ENCODE data around the gene GOLGA2. TPM values are rescaled to one million over a fixed set of nuclear protein-coding genes. Genes with fewer than 3 reads are reported as not detected.

The GOLGA2 gene
- total RNA-seq, 1 donor from 2014 or later: 25.2 TPM

GRCh38 chr9:128271512-128271911 lies 4.3 kb downstream of the GOLGA2 start:
- Histone ChIP-seq H3K79me2 (ENCODE audit: low read depth) (peaks cover 13% of the 10 kb centered on the region), H3K4me1 (no peaks in the 10 kb centered on the region), H3K27ac (no peak overlapping the region), H3K9ac (no peak overlapping the region), H3K36me3 (no peaks in the 10 kb centered on the region), H2AFZ (replicated peaks) (no peak overlapping the region), H3K9me3 (ENCODE audit: low read depth) (no peaks in the 10 kb centered on the region), H3K27me3 (no peaks in the 10 kb centered on the region), H4K20me1 (ENCODE audit: low read depth) (peaks cover 14% of the 10 kb centered on the region), H3K4me2 (no peak overlapping the region), H3F3A (ENCODE audit: low read depth) (no peaks in the 10 kb centered on the region), H3K4me3 (no peak overlapping the region)
- Mint-ChIP-seq H3K4me1 (peaks cover 10% of the 10 kb centered on the region), H3K9me3 (no peaks in the 10 kb centered on the region), H3K27me3 (ENCODE audit: insufficient read depth, low read depth) (no peaks in the 10 kb centered on the region), H3K36me3 (peaks cover 18% of the 10 kb centered on the region), H3K27ac (no peak overlapping the region), H3K4me3 (no peak overlapping the region)
- TF ChIP-seq EZH2phosphoT487 (IDR thresholded peaks at IDR 0.05) (no peak), EZH2 (IDR thresholded peaks at IDR 0.05) (no peak), CTCF (IDR thresholded peaks at IDR 0.05) (no peak)
- DNase-seq (ENCODE audit: low spot score): no peak

- H3K79me2 ChIP-seq (ENCODE audit: low read depth): peaks cover 13% of the 10 kb centered on the region
- no peaks in the 10 kb centered on the region for H3F3A ChIP-seq (ENCODE audit: low read depth)
- Mint-ChIP-seq H3K36me3 (peaks cover 18% of the 10 kb centered on the region), H3K27me3 (ENCODE audit: insufficient read depth, low read depth) (no peaks in the 10 kb centered on the region), H3K9me3 (no peaks in the 10 kb centered on the region), H3K27ac (no peak overlapping the region), H3K4me3 (no peak overlapping the region), H3K4me1 (peaks cover 10% of the 10 kb centered on the region)
- H3K4me3 ChIP-seq: no peak overlapping the region
- TF ChIP-seq EZH2 (IDR thresholded peaks at IDR 0.05): no peak
- no peaks in the 10 kb centered on the region for H3K36me3 ChIP-seq
- H3K27ac ChIP-seq: no peak overlapping the region
- no peak overlapping the region for H2AFZ ChIP-seq (replicated peaks)
- peaks cover 14% of the 10 kb centered on the region for H4K20me1 ChIP-seq (ENCODE audit: low read depth)
- H3K9me3 ChIP-seq (ENCODE audit: low read depth): no peaks in the 10 kb centered on the region
- no peaks in the 10 kb centered on the region for H3K27me3 ChIP-seq
- DNase-seq (ENCODE audit: low spot score): no peak
- no peak overlapping the region for H3K9ac ChIP-seq
- no peak overlapping the region for H3K4me2 ChIP-seq
- H3K4me1 ChIP-seq: no peaks in the 10 kb centered on the region
Measured at GRCh38 chr9:128271112-128271511, 4.7 kb downstream of the GOLGA2 start.

GRCh38 chr9:128266868-128267590 lies 8.8 kb downstream of the GOLGA2 start:
- Histone ChIP-seq H3K9ac (no peak overlapping the region), H3K27me3 (no peaks in the 10 kb centered on the region), H3K36me3 (no peaks in the 10 kb centered on the region), H4K20me1 (ENCODE audit: low read depth) (no peaks in the 10 kb centered on the region), H3K27ac (no peak overlapping the region), H2AFZ (replicated peaks) (no peak overlapping the region), H3K4me3 (no peak overlapping the region), H3K9me3 (ENCODE audit: low read depth) (no peaks in the 10 kb centered on the region), H3K4me2 (no peak overlapping the region), H3K79me2 (ENCODE audit: low read depth) (no peaks in the 10 kb centered on the region), H3K4me1 (no peaks in the 10 kb centered on the region), H3F3A (ENCODE audit: low read depth) (no peaks in the 10 kb centered on the region)
- TF ChIP-seq EZH2phosphoT487 (IDR thresholded peaks at IDR 0.05): no peak
- TF ChIP-seq EZH2 (IDR thresholded peaks at IDR 0.05): no peak
- no peak for TF ChIP-seq CTCF (IDR thresholded peaks at IDR 0.05)
- H3K27me3 Mint-ChIP-seq (ENCODE audit: insufficient read depth, low read depth): peaks cover 2% of the 10 kb centered on the region
- DNase-seq (ENCODE audit: low spot score): no peak
- H3K36me3 Mint-ChIP-seq: peaks cover 21% of the 10 kb centered on the region
- no peaks in the 10 kb centered on the region for H3K9me3 Mint-ChIP-seq
- H3K4me1 Mint-ChIP-seq: no peaks in the 10 kb centered on the region
- no peak overlapping the region for H3K27ac Mint-ChIP-seq
- H3K4me3 Mint-ChIP-seq: no peak overlapping the region

- no peaks in the 10 kb centered on the region for H3K4me1 Mint-ChIP-seq
- Histone ChIP-seq H4K20me1 (ENCODE audit: low read depth) (no peaks in the 10 kb centered on the region), H3K36me3 (no peaks in the 10 kb centered on the region)
Measured at GRCh38 chr9:128265348-128265847, 10.4 kb downstream of the GOLGA2 start.

More at GRCh38 chr9:128265348-128265847, 10.4 kb downstream of the GOLGA2 start:
- Mint-ChIP-seq H3K27ac (no peak overlapping the region), H3K9me3 (no peaks in the 10 kb centered on the region), H3K4me3 (no peak overlapping the region), H3K27me3 (ENCODE audit: insufficient read depth, low read depth) (peaks cover 4% of the 10 kb centered on the region), H3K36me3 (peaks cover 28% of the 10 kb centered on the region)
- Histone ChIP-seq H3K79me2 (ENCODE audit: low read depth) (no peaks in the 10 kb centered on the region), H3K27me3 (no peaks in the 10 kb centered on the region), H3K4me3 (no peak overlapping the region), H2AFZ (replicated peaks) (no peak overlapping the region), H3K9me3 (ENCODE audit: low read depth) (no peaks in the 10 kb centered on the region), H3K4me2 (no peak overlapping the region), H3K27ac (no peak overlapping the region), H3K9ac (no peak overlapping the region), H3F3A (ENCODE audit: low read depth) (no peaks in the 10 kb centered on the region), H3K4me1 (no peaks in the 10 kb centered on the region)
- no peak for DNase-seq (ENCODE audit: low spot score)
- TF ChIP-seq EZH2phosphoT487 (IDR thresholded peaks at IDR 0.05) (no peak), EZH2 (IDR thresholded peaks at IDR 0.05) (no peak), CTCF (IDR thresholded peaks at IDR 0.05) (no peak)

All from neural progenitor cell (in vitro differentiated cells).